H9 (cell line): ENCODE data around the gene ACER1. TPM values are rescaled to one million over a fixed set of nuclear protein-coding genes. Genes with fewer than 3 reads are reported as not detected.

Experiments
- DNase-seq: peaks from one replicate; pipeline ENCODE4 v3.0.0-alpha.2; 2017
- H2AFZ ChIP-seq: one replicate; pipeline ENCODE4 v1.6.1; 2013; ENCODE audit warnings: mild to moderate bottlenecking, low read length, control low read depth, moderate library complexity
- H2AK5ac ChIP-seq: 2 replicates; pipeline ENCODE4 v1.6.1; 2013; ENCODE audit warnings: low read length, control low read depth, mixed read lengths; ENCODE audit not compliant: insufficient read length
- H2BK120ac ChIP-seq: one replicate; pipeline ENCODE4 v1.6.1; 2013; ENCODE audit warnings: low read depth, mild to moderate bottlenecking, low read length, control low read depth, inconsistent platforms; ENCODE audit not compliant: poor library complexity, severe bottlenecking
- H2BK12ac ChIP-seq: 2 replicates; pipeline ENCODE4 v1.6.1; 2013; ENCODE audit warnings: low read length, control low read depth, mixed read lengths, low read depth; ENCODE audit not compliant: insufficient read length
- H2BK15ac ChIP-seq: 2 replicates; pipeline ENCODE4 v1.6.1; 2013; ENCODE audit warnings: low read depth, low read length, control low read depth
- H2BK20ac ChIP-seq: one replicate; pipeline ENCODE4 v1.6.1; 2013; ENCODE audit warnings: low read depth, mild to moderate bottlenecking, low read length, control low read depth, inconsistent platforms; ENCODE audit not compliant: poor library complexity, severe bottlenecking
- H2BK5ac ChIP-seq: 2 replicates; pipeline ENCODE4 v1.6.1; 2013; ENCODE audit warnings: low read length, control low read depth, mixed read lengths; ENCODE audit not compliant: insufficient read length
- H3K14ac ChIP-seq: 2 replicates; pipeline ENCODE4 v1.6.1; 2013; ENCODE audit warnings: low read length, control low read depth; ENCODE audit not compliant: insufficient read depth
- H3K18ac ChIP-seq: 2 replicates; pipeline ENCODE4 v1.6.1; 2013; ENCODE audit warnings: low read depth, mild to moderate bottlenecking, mixed read lengths, low read length, control low read depth; ENCODE audit not compliant: insufficient read length
- H3K23ac ChIP-seq: 2 replicates; pipeline ENCODE4 v1.6.1; 2013; ENCODE audit warnings: low read length, control low read depth, mixed read lengths, low read depth; ENCODE audit not compliant: insufficient read length
- H3K23me2 ChIP-seq: 2 replicates; pipeline ENCODE4 v1.6.1; 2013; ENCODE audit warnings: low read depth, mild to moderate bottlenecking, mixed read lengths, low read length, control low read depth; ENCODE audit not compliant: insufficient read length, poor library complexity, severe bottlenecking
- H3K27ac ChIP-seq: 2 replicates; pipeline ENCODE4 v1.5.1; 2013; ENCODE audit warnings: low read length, control low read depth, mixed read lengths, low read depth; ENCODE audit not compliant: insufficient read length
- H3K27me3 ChIP-seq: 2 replicates; pipeline ENCODE4 v1.6.1; 2013; ENCODE audit warnings: low read length, control low read depth, inconsistent platforms; ENCODE audit not compliant: insufficient read depth
- H3K4ac ChIP-seq: 2 replicates; pipeline ENCODE4 v1.6.1; 2013; ENCODE audit warnings: low read depth, mild to moderate bottlenecking, control low read depth, inconsistent platforms, low read length, moderate library complexity
- H3K4me1 ChIP-seq: 2 replicates; pipeline ENCODE4 v1.6.1; 2013; ENCODE audit warnings: low read length, control low read depth, inconsistent platforms; ENCODE audit not compliant: insufficient read depth
- H3K4me2 ChIP-seq: 2 replicates; pipeline ENCODE4 v1.6.1; 2013; ENCODE audit warnings: low read length, control low read depth, mixed read lengths; ENCODE audit not compliant: insufficient read length, insufficient read depth
- H3K56ac ChIP-seq: 2 replicates; pipeline ENCODE4 v1.6.1; 2013; ENCODE audit warnings: low read depth, mild to moderate bottlenecking, mixed read lengths, low read length, control low read depth; ENCODE audit not compliant: insufficient read length
- H3K79me1 ChIP-seq: 2 replicates; pipeline ENCODE4 v1.6.1; 2013; ENCODE audit warnings: low read depth, mild to moderate bottlenecking, moderate library complexity, low read length, control low read depth, inconsistent platforms; ENCODE audit not compliant: insufficient read depth, poor library complexity, severe bottlenecking
- H3K79me2 ChIP-seq: 2 replicates; pipeline ENCODE4 v1.6.1; 2013; ENCODE audit warnings: low read length, control low read depth, inconsistent platforms; ENCODE audit not compliant: insufficient read depth
- H3K9ac ChIP-seq: 2 replicates; pipeline ENCODE4 v1.6.1; 2013; ENCODE audit warnings: low read length, control low read depth, mixed read lengths; ENCODE audit not compliant: insufficient read length; ENCODE audit errors: extremely low read depth
- H3K9me3 ChIP-seq: one replicate; pipeline ENCODE4 v1.6.1; 2013; ENCODE audit warnings: low read depth, low read length, inconsistent platforms; ENCODE audit not compliant: control insufficient read depth
- H3T11ph ChIP-seq: one replicate; pipeline ENCODE4 v1.6.1; 2013; ENCODE audit warnings: mild to moderate bottlenecking, low read length, control low read depth, inconsistent platforms
- H4K20me1 ChIP-seq: one replicate; pipeline ENCODE4 v1.6.1; 2013; ENCODE audit not compliant: control insufficient read depth, insufficient read length, insufficient read depth
- H4K5ac ChIP-seq: 2 replicates; pipeline ENCODE4 v1.6.1; 2013; ENCODE audit warnings: low read depth, mild to moderate bottlenecking, mixed read lengths, low read length, control low read depth; ENCODE audit not compliant: insufficient read length
- H4K8ac ChIP-seq: replicated peaks from 2 replicates; pipeline ENCODE4 v1.6.1; 2013; ENCODE audit warnings: low read length, control low read depth, mixed read lengths, low read depth; ENCODE audit not compliant: insufficient read length
- H4K91ac ChIP-seq: 2 replicates; pipeline ENCODE4 v1.6.1; 2013; ENCODE audit warnings: low read depth, mild to moderate bottlenecking, moderate library complexity, mixed read lengths, low read length, control low read depth; ENCODE audit not compliant: insufficient read length
- H3K27ac Mint-ChIP-seq, 3 experiments: 2 replicates in 2 of 3; 3 replicates in 1 of 3; pipeline ENCODE4 v1.8.0; 2020 to 2021; ENCODE audit warnings: mixed read lengths in 3 of 3, mild to moderate bottlenecking in 1 of 3, moderate library complexity in 1 of 3
- H3K27me3 Mint-ChIP-seq: 2 replicates; pipeline ENCODE4 v1.8.0; 2021; ENCODE audit warnings: low read depth, mild to moderate bottlenecking, moderate library complexity, mixed read lengths
- H3K36me3 Mint-ChIP-seq, 3 experiments: 2 replicates in 2 of 3; 3 replicates in 1 of 3; pipeline ENCODE4 v1.8.0; 2020 to 2021; ENCODE audit warnings: low read depth in 3 of 3, mixed read lengths in 3 of 3; ENCODE audit not compliant: insufficient read depth in 1 of 3
- H3K4me1 Mint-ChIP-seq, 2 experiments: 2 replicates each; pipeline ENCODE4 v1.8.0; 2020; ENCODE audit warnings: mixed read lengths in 2 of 2
- H3K4me3 Mint-ChIP-seq, 2 experiments: 2 replicates in 1 of 2; 3 replicates in 1 of 2; pipeline ENCODE4 v1.8.0; 2020 to 2021; ENCODE audit warnings: mild to moderate bottlenecking in 2 of 2, mixed read lengths in 2 of 2, moderate library complexity in 1 of 2
- H3K9me3 Mint-ChIP-seq, 2 experiments: 2 replicates in 1 of 2; 3 replicates in 1 of 2; pipeline ENCODE4 v1.8.0; 2020; ENCODE audit warnings: mild to moderate bottlenecking in 2 of 2, mixed read lengths in 2 of 2, moderate library complexity in 1 of 2
- CTCF ChIP-seq: fragments of 200-600 bp; sonication (generic); conservative IDR thresholded peaks from 3 replicates; pipeline ENCODE4 v1.8.0; 2021; ENCODE audit warnings: antibody characterized with exemption, mild to moderate bottlenecking
- WGBS: extraction: QIAGEN DNeasy Blood & Tissue Kit; methylation state at CpG from one replicate; pipeline ENCODE4 v1.1.7; 2013; ENCODE audit warnings: missing lambda C conversion rate, low lambda C conversion rate, mixed read lengths; ENCODE audit not compliant: insufficient read length; ENCODE audit errors: extremely low coverage; 5-methylcytosine and 5-hydroxymethylcytosine counted together
- total RNA-seq: library from RNA; stranded (reverse); gene quantifications from 2 replicates; pipeline ENCODE4 v1.2.1, GENCODE V29; 2021

ACER1 gene
- total RNA-seq, 1 experiment from 2014 or later: not detected

GRCh38 chr19:6275170-6275744 is 58.2 kb downstream of the ACER1 start:
- H3K23me2 ChIP-seq: peaks cover 7% of the 10 kb centered on the region
- no peak overlapping the region for H4K91ac ChIP-seq
- no peaks in the 10 kb centered on the region for H3K9me3 ChIP-seq
- no peak overlapping the region for H3K9ac ChIP-seq
- H4K20me1 ChIP-seq: no peaks in the 10 kb centered on the region
- H3K4me2 ChIP-seq: no peak overlapping the region
- peaks cover 72 to 82% of the 10 kb centered on the region in 2 experiments for H3K4me1 Mint-ChIP-seq
- H3K27ac ChIP-seq: no peak overlapping the region
- H3T11ph ChIP-seq: no peak overlapping the region
- H3K27ac Mint-ChIP-seq: peak overlapping the region; percentile 57 to 74 (median 63); a peak in 2 of 7 replicates
- peaks cover 10 to 28% (median 18%) of the 10 kb centered on the region in 3 experiments; a peak in 6 of 7 replicates for H3K36me3 Mint-ChIP-seq
- no peak overlapping the region for H2AK5ac ChIP-seq
- no peak overlapping the region for H2AFZ ChIP-seq
- WGBS: no CpG with 5 or more reads among the region's 18 CpGs
- H3K14ac ChIP-seq: no peak overlapping the region; the same call in 1 of the 2 replicates
- H3K27me3 Mint-ChIP-seq: no peaks in the 10 kb centered on the region; the same call in 1 of the 2 replicates
- no peak for TF ChIP-seq CTCF
- no peak overlapping the region for H3K23ac ChIP-seq
- no peak overlapping the region for H3K4ac ChIP-seq
- H3K79me2 ChIP-seq: peaks cover 57% of the 10 kb centered on the region; the same call in 1 of the 2 replicates
- no peak overlapping the region for H2BK120ac ChIP-seq
- H2BK5ac ChIP-seq: no peak overlapping the region
- H3K56ac ChIP-seq: no peak overlapping the region
- no peak overlapping the region for H3K18ac ChIP-seq
- DNase-seq: no peak
- no peak overlapping the region for H2BK12ac ChIP-seq
- H3K79me1 ChIP-seq: peaks cover 27% of the 10 kb centered on the region
- H3K4me1 ChIP-seq: peaks cover 12% of the 10 kb centered on the region; the same call in 1 of the 2 replicates
- no peaks in the 10 kb centered on the region for H3K27me3 ChIP-seq
- H4K8ac ChIP-seq: no peak overlapping the region
- no peak overlapping the region; a peak in 1 of 5 replicates for H3K4me3 Mint-ChIP-seq
- H4K5ac ChIP-seq: no peak overlapping the region
- H2BK20ac ChIP-seq: no peak overlapping the region
- no peak overlapping the region for H2BK15ac ChIP-seq
- H3K9me3 Mint-ChIP-seq: no peaks in the 10 kb centered on the region
